Measurements from ENCODE around the gene MCCC2.

- TF ChIP-seq CTCF (IDR thresholded peaks at IDR 0.05) (no peak), POLR2AphosphoS5 (IDR thresholded peaks at IDR 0.05) (no peak)
Measured at GRCh38 chr5:71699751-71700150, 112.6 kb downstream of the MCCC2 start.

Measured in breast epithelium (tissue), 3 donors.